M059J (cell line): ENCODE measurements around the gene SHROOM4. TPM values are rescaled to one million over a fixed set of nuclear protein-coding genes. Genes with fewer than 3 reads are reported as not detected.

Experiments used
- DNase-seq: peaks from one replicate; pipeline ENCODE4 v3.0.0-alpha.2; 2012; ENCODE audit warnings: low read depth
- total RNA-seq: library from RNA; depleted of rRNA; stranded (reverse); fragments of >200 nt; shearing (Covaris generic); gene quantifications from 2 replicates; pipeline ENCODE4 v1.2.3, GENCODE V29; 2014

SHROOM4 gene
- total RNA-seq, 1 experiment from 2014 or later: 1.8 TPM

GRCh38 chrX:50787099-50787498 is 26.9 kb downstream of the SHROOM4 start:
- no peak for DNase-seq

GRCh38 chrX:50780144-50780543 is 33.9 kb downstream of the SHROOM4 start:
- no peak for DNase-seq

GRCh38 chrX:50779694-50780093 is 34.3 kb downstream of the SHROOM4 start:
- no peak for DNase-seq

- no peak for DNase-seq
Observed at GRCh38 chrX:50778272-50778671, 35.7 kb downstream of the SHROOM4 start.

- DNase-seq: no peak
Observed at GRCh38 chrX:50776248-50776647, 37.7 kb downstream of the SHROOM4 start.

GRCh38 chrX:50771382-50771781 is 42.6 kb downstream of the SHROOM4 start:
- no peak for DNase-seq

GRCh38 chrX:50770702-50771101 is 43.3 kb downstream of the SHROOM4 start:
- peak; percentile 18 for DNase-seq

GRCh38 chrX:50769389-50770063 is 44.5 kb downstream of the SHROOM4 start:
- peak; percentile 72 for DNase-seq

GRCh38 chrX:50768801-50769200 is 45.2 kb downstream of the SHROOM4 start:
- no peak for DNase-seq

GRCh38 chrX:50765986-50766385 is 48.0 kb downstream of the SHROOM4 start:
- DNase-seq: no peak

GRCh38 chrX:50762578-50762977 is 51.4 kb downstream of the SHROOM4 start:
- DNase-seq: no peak

- no peak for DNase-seq
Observed at GRCh38 chrX:50756276-50756675, 57.7 kb downstream of the SHROOM4 start.

- DNase-seq: no peak
Observed at GRCh38 chrX:50751091-50751490, 62.9 kb downstream of the SHROOM4 start.

GRCh38 chrX:50747471-50747900 is 66.5 kb downstream of the SHROOM4 start:
- DNase-seq: peak; percentile 29

- no peak for DNase-seq
Observed at GRCh38 chrX:50736656-50737055, 77.3 kb downstream of the SHROOM4 start.

- DNase-seq: no peak
Observed at GRCh38 chrX:50726296-50726695, 87.7 kb downstream of the SHROOM4 start.

- no peak for DNase-seq
Observed at GRCh38 chrX:50725310-50725709, 88.7 kb downstream of the SHROOM4 start.

GRCh38 chrX:50723006-50723405 is 91.0 kb downstream of the SHROOM4 start:
- DNase-seq: peak; percentile 33

- no peak for DNase-seq
Observed at GRCh38 chrX:50721764-50722521, 92.1 kb downstream of the SHROOM4 start.

- no peak for DNase-seq
Observed at GRCh38 chrX:50719614-50720013, 94.4 kb downstream of the SHROOM4 start.

- DNase-seq: no peak
Observed at GRCh38 chrX:50718776-50719175, 95.2 kb downstream of the SHROOM4 start.

GRCh38 chrX:50716706-50717105 is 97.3 kb downstream of the SHROOM4 start:
- no peak for DNase-seq

- DNase-seq: no peak
Observed at GRCh38 chrX:50712777-50713176, 101.2 kb downstream of the SHROOM4 start.
